AG04449 (cell line): ENCODE data around the gene RBP5.

Experiments
- CTCF ChIA-PET: fragments of 350-600 bp; formaldehyde crosslinking; extraction: SDS; loops from one replicate; lab custom pipeline; 2021; ENCODE audit warnings: antibody characterized with exemption; lab: Yijun Ruan, JAX
- POLR2A ChIA-PET: fragments of 400-600, 350-600 bp; formaldehyde crosslinking; extraction: SDS; loops from one replicate; lab custom pipeline; 2020; ENCODE audit warnings: antibody characterized with exemption, inconsistent platforms; lab: Yijun Ruan, JAX
- DNase-seq: peaks from one replicate; pipeline ENCODE4 v3.0.0-alpha.2; 2010; ENCODE audit warnings: low read depth, low spot score
- H3K4me3 ChIP-seq: 2 replicates; pipeline ENCODE4 v1.5.1; 2011; ENCODE audit warnings: low read depth, mild to moderate bottlenecking, control low read depth, low read length
- TF ChIP-seq, protein P1 (sequence below): IDR thresholded peaks from one replicate; pipeline ENCODE4 v1.5.1; 2011; ENCODE audit warnings: mild to moderate bottlenecking, moderate library complexity, low read length, control low read depth, inconsistent platforms; ENCODE audit not compliant: insufficient read depth; ENCODE audit errors: missing control alignments

RBP5 gene

DNA sequence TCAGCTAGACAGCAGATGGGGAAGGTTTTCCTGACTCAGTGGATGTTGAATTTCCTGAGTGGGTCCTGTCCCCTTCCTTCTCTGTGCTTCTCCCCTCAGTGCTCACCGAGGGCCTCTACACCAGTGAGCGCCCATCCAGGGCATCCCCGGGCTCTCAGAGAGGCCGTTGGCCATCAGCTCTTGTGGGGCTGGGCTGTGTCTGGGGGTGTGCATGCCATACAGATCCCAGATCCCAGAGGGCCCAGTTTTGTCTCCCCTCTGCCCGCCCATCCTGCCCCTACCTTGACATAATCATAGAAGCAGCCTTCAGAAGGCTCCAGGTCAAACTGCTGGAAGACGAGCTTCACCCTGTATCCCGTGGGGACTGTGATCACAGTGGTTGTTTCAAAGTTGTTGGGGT is 37.5 kb downstream of the RBP5 start:
- TF ChIP-seq, protein P1, sequence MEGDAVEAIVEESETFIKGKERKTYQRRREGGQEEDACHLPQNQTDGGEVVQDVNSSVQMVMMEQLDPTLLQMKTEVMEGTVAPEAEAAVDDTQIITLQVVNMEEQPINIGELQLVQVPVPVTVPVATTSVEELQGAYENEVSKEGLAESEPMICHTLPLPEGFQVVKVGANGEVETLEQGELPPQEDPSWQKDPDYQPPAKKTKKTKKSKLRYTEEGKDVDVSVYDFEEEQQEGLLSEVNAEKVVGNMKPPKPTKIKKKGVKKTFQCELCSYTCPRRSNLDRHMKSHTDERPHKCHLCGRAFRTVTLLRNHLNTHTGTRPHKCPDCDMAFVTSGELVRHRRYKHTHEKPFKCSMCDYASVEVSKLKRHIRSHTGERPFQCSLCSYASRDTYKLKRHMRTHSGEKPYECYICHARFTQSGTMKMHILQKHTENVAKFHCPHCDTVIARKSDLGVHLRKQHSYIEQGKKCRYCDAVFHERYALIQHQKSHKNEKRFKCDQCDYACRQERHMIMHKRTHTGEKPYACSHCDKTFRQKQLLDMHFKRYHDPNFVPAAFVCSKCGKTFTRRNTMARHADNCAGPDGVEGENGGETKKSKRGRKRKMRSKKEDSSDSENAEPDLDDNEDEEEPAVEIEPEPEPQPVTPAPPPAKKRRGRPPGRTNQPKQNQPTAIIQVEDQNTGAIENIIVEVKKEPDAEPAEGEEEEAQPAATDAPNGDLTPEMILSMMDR: no peak
- CTCF ChIA-PET: interaction anchor here (0.8 to 7.9 kb wide), 8 partner anchors 12 to 146 kb away, joined by 3 to 96 read pairs (median 5); partner anchors contain the start of genes C12orf57, C1RL, C1S and LPCAT3
- no peak for DNase-seq
- peak overlapping the region; percentile 66 for H3K4me3 ChIP-seq
- POLR2A ChIA-PET: no interaction called here

GRCh38 chr12:7090222-7090998 is 38.3 kb downstream of the RBP5 start:
- TF ChIP-seq, protein P1: no peak
- POLR2A ChIA-PET: no interaction called here
- no peak for DNase-seq
- CTCF ChIA-PET: interaction anchor here (1.0 to 7.9 kb wide), 9 partner anchors 9 to 146 kb away, joined by 3 to 96 read pairs (median 4); partner anchors contain the start of genes C12orf57, C1RL and C1S
- H3K4me3 ChIP-seq: no peak overlapping the region; the same call in 1 of the 2 replicates

DNA sequence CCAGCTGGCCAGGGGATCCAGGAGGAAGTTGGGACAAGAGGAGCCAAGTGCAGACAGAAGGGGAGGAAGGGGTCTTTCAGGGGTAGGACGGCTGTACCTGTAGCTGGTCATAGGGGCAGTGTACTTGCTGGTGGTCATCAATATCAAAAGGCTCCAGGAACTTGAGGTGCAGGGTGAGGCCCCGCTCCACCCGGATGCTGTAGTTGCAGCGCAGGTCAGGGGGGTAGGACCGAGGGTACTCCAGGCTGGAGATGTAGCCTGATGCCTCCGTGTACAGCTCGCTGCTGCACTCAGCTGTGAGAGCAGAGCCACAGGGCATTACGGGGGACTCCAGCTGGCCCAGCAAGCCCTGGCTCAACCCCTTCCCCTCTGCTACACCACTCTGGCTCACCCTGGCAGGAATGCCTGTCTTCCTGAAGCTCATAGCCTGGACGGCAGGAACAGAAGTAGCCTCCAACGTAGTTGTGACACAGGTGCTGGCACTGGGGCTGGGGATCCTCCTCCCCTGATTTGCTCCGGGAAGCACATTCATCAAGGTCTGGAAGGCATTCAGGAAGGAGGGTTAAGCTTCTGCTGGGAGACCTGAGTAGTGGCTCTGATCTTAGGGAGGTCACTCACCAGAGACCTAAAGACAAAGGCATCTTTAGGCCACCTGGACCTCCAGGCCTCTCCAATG is 39.4 kb downstream of the RBP5 start:
- no peak overlapping the region for H3K4me3 ChIP-seq
- no peak for DNase-seq
- TF ChIP-seq, protein P1: no peak
- ChIA-PET POLR2A (no interaction called here), CTCF (interaction anchor here (1.0 to 6.5 kb wide), 8 partner anchors 10 to 123 kb away, joined by 3 to 79 read pairs (median 3); partner anchors contain the start of gene C1S)

DNA sequence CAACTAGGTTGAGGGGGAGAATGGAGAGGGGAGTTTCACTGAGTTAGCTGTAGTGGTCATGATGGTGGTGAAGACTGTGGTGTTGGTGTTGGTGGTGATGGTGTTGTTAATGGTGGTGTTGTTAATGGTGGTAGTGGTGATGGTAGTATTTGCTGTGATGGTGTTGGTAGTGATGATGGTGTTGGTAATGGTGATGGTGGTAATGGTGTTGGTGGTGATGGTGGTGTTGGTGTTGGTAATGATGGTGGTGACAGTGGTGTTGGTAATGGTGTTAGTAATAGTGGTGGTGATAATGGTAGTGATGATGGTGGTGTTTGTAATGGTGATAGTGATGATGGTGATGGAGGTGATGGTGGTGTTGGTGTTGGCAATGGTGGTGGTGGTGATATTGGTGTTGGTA is 45.6 kb downstream of the RBP5 start:
- no peak for DNase-seq
- ChIA-PET POLR2A (no interaction called here), CTCF (interaction anchor here (1.0 kb wide), 1 partner anchor 10 kb away, joined by 7 read pairs; no protein-coding TSS in a partner anchor)
- TF ChIP-seq, protein P1: no peak
- H3K4me3 ChIP-seq: no peak overlapping the region

DNA sequence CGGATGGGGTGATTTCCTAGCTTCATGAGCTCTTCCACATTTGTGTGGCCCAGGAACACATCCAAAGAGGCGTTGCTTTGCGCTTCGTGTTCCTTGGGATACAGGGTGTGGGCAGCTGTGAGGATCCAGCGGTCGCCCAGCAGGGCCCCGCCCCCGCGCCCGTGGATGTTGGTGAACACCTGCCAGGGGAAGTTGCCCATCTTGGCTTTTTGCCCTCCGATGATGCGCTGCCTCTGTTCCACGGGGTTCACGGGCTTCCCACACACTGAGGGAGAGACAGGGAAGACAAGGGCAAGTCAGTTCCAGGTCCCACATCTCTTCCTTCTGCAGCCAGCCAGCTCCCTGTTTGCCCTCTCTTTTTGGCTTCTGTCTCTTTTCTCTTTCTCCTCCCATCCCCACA is 47.7 kb downstream of the RBP5 start:
- CTCF ChIA-PET: interaction anchor here (1.6 to 2.4 kb wide), 4 partner anchors 12 to 116 kb away, joined by 4 to 14 read pairs (median 6); partner anchors contain the start of gene C1R
- POLR2A ChIA-PET: no interaction called here
- H3K4me3 ChIP-seq: no peak overlapping the region
- TF ChIP-seq, protein P1: no peak
- DNase-seq: no peak

DNA sequence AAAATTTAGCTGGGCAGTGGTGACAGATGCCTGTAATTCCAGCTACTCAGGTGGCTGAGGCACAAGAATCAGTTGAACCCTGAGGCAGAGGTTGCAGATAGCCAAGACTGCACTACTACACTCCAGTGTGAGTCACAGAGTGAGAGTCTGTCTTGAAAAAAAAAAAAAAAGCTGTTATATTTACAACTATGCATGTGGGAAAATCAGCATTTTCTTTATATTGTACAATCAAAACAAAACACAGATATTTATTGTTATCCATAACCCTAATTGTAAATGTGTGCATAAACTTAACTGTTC is 48.9 kb downstream of the RBP5 start:
- POLR2A ChIA-PET: interaction anchor here (0.6 to 0.8 kb wide), 3 partner anchors 110 to 837 kb away, joined by 3 to 6 read pairs (median 5); partner anchors contain the start of gene PHB2
- no peak for DNase-seq
- H3K4me3 ChIP-seq: no peak overlapping the region
- CTCF ChIA-PET: interaction anchor here (0.9 to 2.4 kb wide), 11 partner anchors 10 to 115 kb away, joined by 3 to 14 read pairs (median 5); partner anchors contain the start of genes C1R, C1RL and C1S
- TF ChIP-seq, protein P1: no peak
